ENCODE measurements around the gene FAM174C.

- peak in 3 of 4 experiments; percentile 98 to 99 (median 99) for TF ChIP-seq CTCF (IDR thresholded peaks at IDR 0.05)
- peak; percentile 70 for TF ChIP-seq POLR2AphosphoS5 (IDR thresholded peaks at IDR 0.05)
Measured at GRCh38 chr19:1243768-1244692, 31.3 kb upstream of the FAM174C start.
